ENCODE measurements around the gene CBFA2T3. TPM values are rescaled to one million over a fixed set of nuclear protein-coding genes. Genes with fewer than 3 reads are reported as not detected.
"Not testable (repeated sequence)": the region's sequence is repeated elsewhere in the genome, so short reads cannot be mapped to it uniquely, and the experiment has no call there.

CBFA2T3 gene
- total RNA-seq, 1 experiment from 2014 or later, result 2.1 TPM

- intact Hi-C loops (cut with micrococcal nuclease; ENCODE audit: unreplicated experiment), result no loop called here
- H3K4me1 ChIP-seq, result no peaks in the 10 kb centered on the region
- Mint-ChIP-seq H3K27ac (ENCODE audit: unreplicated experiment) (no peak overlapping the region), H3K9me3 (ENCODE audit: unreplicated experiment) (no peaks in the 10 kb centered on the region), H3K4me3 (ENCODE audit: unreplicated experiment) (no peak overlapping the region), H3K27me3 (ENCODE audit: insufficient read depth, unreplicated experiment) (peaks cover 2% of the 10 kb centered on the region), H3K4me1 (ENCODE audit: low read depth, unreplicated experiment) (no peaks in the 10 kb centered on the region), H3K36me3 (ENCODE audit: insufficient read depth, unreplicated experiment) (no peaks in the 10 kb centered on the region)
- H3K27me3 ChIP-seq (replicated peaks; ENCODE audit: control insufficient read depth, insufficient read depth, low read length), result no peaks in the 10 kb centered on the region
- no peaks in the 10 kb centered on the region for H3K36me3 ChIP-seq (ENCODE audit: control insufficient read depth, insufficient read depth, low read length)
- CTCF ChIA-PET, result no interaction called here
- H3K4me3 ChIP-seq (ENCODE audit: low read depth, low read length), result no peak overlapping the region
- POLR2A ChIA-PET, result no interaction called here
- no peak for TF ChIP-seq CTCF (IDR thresholded peaks at IDR 0.05; ENCODE audit: insufficient read depth in 1 of 2, low read depth in 1 of 2, low read length in 1 of 2, severe bottlenecking in 1 of 2, unreplicated experiment in 1 of 2)
- BruUV-seq (replicated peaks), result no TSS peak
- DNase-seq, result no peak
- no peaks in the 10 kb centered on the region for H3K9me3 ChIP-seq
Measured at GRCh38 chr16:88920618-88921590, 56.1 kb downstream of the CBFA2T3 start.

- H3K27me3 ChIP-seq (replicated peaks; ENCODE audit: control insufficient read depth, insufficient read depth, low read length), result no peaks in the 10 kb centered on the region
- Mint-ChIP-seq H3K4me1 (ENCODE audit: low read depth, unreplicated experiment) (no peaks in the 10 kb centered on the region), H3K27ac (ENCODE audit: unreplicated experiment) (no peak overlapping the region), H3K36me3 (ENCODE audit: insufficient read depth, unreplicated experiment) (no peaks in the 10 kb centered on the region), H3K9me3 (ENCODE audit: unreplicated experiment) (no peaks in the 10 kb centered on the region), H3K4me3 (ENCODE audit: unreplicated experiment) (no peak overlapping the region), H3K27me3 (ENCODE audit: insufficient read depth, unreplicated experiment) (peaks cover 2% of the 10 kb centered on the region)
- no TSS peak for BruUV-seq (replicated peaks)
- no peaks in the 10 kb centered on the region for H3K9me3 ChIP-seq
- intact Hi-C loops (cut with micrococcal nuclease; ENCODE audit: unreplicated experiment), result no loop called here
- CTCF ChIA-PET, result no interaction called here
- no peaks in the 10 kb centered on the region for H3K36me3 ChIP-seq (ENCODE audit: control insufficient read depth, insufficient read depth, low read length)
- POLR2A ChIA-PET, result no interaction called here
- DNase-seq, result no peak
- H3K4me3 ChIP-seq (ENCODE audit: low read depth, low read length), result no peak overlapping the region
- no peak for TF ChIP-seq CTCF (IDR thresholded peaks at IDR 0.05; ENCODE audit: insufficient read depth in 1 of 2, low read depth in 1 of 2, low read length in 1 of 2, severe bottlenecking in 1 of 2, unreplicated experiment in 1 of 2)
- no peaks in the 10 kb centered on the region for H3K4me1 ChIP-seq
Measured at GRCh38 chr16:88919936-88920335, 57.1 kb downstream of the CBFA2T3 start.

- H3K4me3 Mint-ChIP-seq (ENCODE audit: unreplicated experiment); intact Hi-C loops (cut with micrococcal nuclease; ENCODE audit: unreplicated experiment); H3K4me3 ChIP-seq (ENCODE audit: low read depth, low read length); H3K27ac Mint-ChIP-seq (ENCODE audit: unreplicated experiment); H3K27me3 ChIP-seq (replicated peaks; ENCODE audit: control insufficient read depth, insufficient read depth, low read length); H3K9me3 Mint-ChIP-seq (ENCODE audit: unreplicated experiment); DNase-seq; H3K36me3 ChIP-seq (ENCODE audit: control insufficient read depth, insufficient read depth, low read length); H3K9me3 ChIP-seq; H3K4me1 Mint-ChIP-seq (ENCODE audit: low read depth, unreplicated experiment); H3K36me3 Mint-ChIP-seq (ENCODE audit: insufficient read depth, unreplicated experiment); H3K4me1 ChIP-seq; POLR2A ChIA-PET; H3K27me3 Mint-ChIP-seq (ENCODE audit: insufficient read depth, unreplicated experiment); BruUV-seq (replicated peaks); CTCF ChIA-PET: not testable (repeated sequence)
Measured at GRCh38 chr16:88918896-88919295, 58.1 kb downstream of the CBFA2T3 start.

All from Caco-2 (cell line).